HFFc6 (cell line): ENCODE results near the gene DNAJC21. TPM values are rescaled to one million over a fixed set of nuclear protein-coding genes. Genes with fewer than 3 reads are reported as not detected.
"Not testable (repeated sequence)": the region's sequence is repeated elsewhere in the genome, so short reads cannot be mapped to it uniquely, and the experiment has no call there.

Experiments used
- DNase-seq: peaks from one replicate; pipeline ENCODE4 v3.0.0-alpha.2; 2018
- H3K27ac Mint-ChIP-seq: 2 replicates; pipeline ENCODE4 v1.8.0; 2020; ENCODE audit warnings: mild to moderate bottlenecking, mixed read lengths
- H3K27me3 Mint-ChIP-seq: 2 replicates; pipeline ENCODE4 v1.8.0; 2021; ENCODE audit warnings: mild to moderate bottlenecking, moderate library complexity, mixed read lengths; ENCODE audit not compliant: insufficient read depth
- H3K36me3 Mint-ChIP-seq: 2 replicates; pipeline ENCODE4 v1.8.0; 2021; ENCODE audit warnings: low read depth, mixed read lengths
- H3K4me1 Mint-ChIP-seq: 2 replicates; pipeline ENCODE4 v1.8.0; 2020; ENCODE audit warnings: low read depth, mixed read lengths
- H3K4me3 Mint-ChIP-seq: 2 replicates; pipeline ENCODE4 v1.8.0; 2020; ENCODE audit warnings: mild to moderate bottlenecking, moderate library complexity, mixed read lengths
- H3K9me3 Mint-ChIP-seq: 2 replicates; pipeline ENCODE4 v1.8.0; 2020; ENCODE audit warnings: mild to moderate bottlenecking, mixed read lengths
- CTCF ChIP-seq: fragments of 200-600 bp; sonication (generic); IDR thresholded peaks from 2 replicates; pipeline ENCODE4 v1.5.0; 2021; ENCODE audit warnings: antibody characterized with exemption, mild to moderate bottlenecking
- total RNA-seq, 6 experiments: library from RNA; stranded (reverse); fragmentation: NEBNext Ultra II Directional; extraction: Animal tissue kit (Norgen Biotek cat#: 25700); gene quantifications; 2 replicates in 1 of 6; 3 replicates in 5 of 6; pipeline ENCODE4 v1.2.3, GENCODE V29; 2021

Gene DNAJC21
- total RNA-seq, 6 experiments from 2014 or later, result 38.2 to 46.8 (median 45.9) TPM

- no peaks in the 10 kb centered on the region for H3K9me3 Mint-ChIP-seq
- H3K36me3 Mint-ChIP-seq, result peaks cover 39% of the 10 kb centered on the region
- H3K27ac Mint-ChIP-seq, result no peak overlapping the region
- peak; percentile 68 for TF ChIP-seq CTCF
- no peak for DNase-seq
- no peak overlapping the region for H3K4me3 Mint-ChIP-seq
- peaks cover 44% of the 10 kb centered on the region for H3K4me1 Mint-ChIP-seq
- no peaks in the 10 kb centered on the region; the same call in none of the 2 replicates for H3K27me3 Mint-ChIP-seq
Observed at GRCh38 chr5:34919077-34919476, 10.3 kb upstream of the DNAJC21 start.

GRCh38 chr5:34923256-34923655, 6.1 kb upstream of the DNAJC21 start:
- Mint-ChIP-seq H3K4me1 (peaks cover 36% of the 10 kb centered on the region), H3K36me3 (peaks cover 31% of the 10 kb centered on the region), H3K27ac (peak overlapping the region; percentile 74), H3K4me3 (peak overlapping the region; percentile 71)
- not testable (repeated sequence) for DNase-seq, H3K27me3 Mint-ChIP-seq, H3K9me3 Mint-ChIP-seq

- H3K4me3 Mint-ChIP-seq, result peak overlapping the region; percentile 71
- peaks cover 38% of the 10 kb centered on the region for H3K4me1 Mint-ChIP-seq
- TF ChIP-seq CTCF, result no peak
- H3K36me3 Mint-ChIP-seq, result peaks cover 31% of the 10 kb centered on the region
- peak; percentile 89 for DNase-seq
- H3K27me3 Mint-ChIP-seq, result no peaks in the 10 kb centered on the region; the same call in 1 of the 2 replicates
- H3K27ac Mint-ChIP-seq, result peak overlapping the region; percentile 74
- no peaks in the 10 kb centered on the region for H3K9me3 Mint-ChIP-seq
Observed at GRCh38 chr5:34923694-34924461, 5.5 kb upstream of the DNAJC21 start.

GRCh38 chr5:34924462-34924765, 4.9 kb upstream of the DNAJC21 start:
- H3K9me3 Mint-ChIP-seq, result no peaks in the 10 kb centered on the region

GRCh38 chr5:34926318-34926888, 3.0 kb upstream of the DNAJC21 start:
- no peak overlapping the region for H3K27ac Mint-ChIP-seq
- peaks cover 45% of the 10 kb centered on the region for H3K4me1 Mint-ChIP-seq
- H3K27me3 Mint-ChIP-seq, result no peaks in the 10 kb centered on the region; the same call in 1 of the 2 replicates
- no peak for DNase-seq
- H3K9me3 Mint-ChIP-seq, result no peaks in the 10 kb centered on the region
- no peak for TF ChIP-seq CTCF
- no peak overlapping the region for H3K4me3 Mint-ChIP-seq
- H3K36me3 Mint-ChIP-seq, result peaks cover 34% of the 10 kb centered on the region

More at GRCh38 chr5:34924462-34924765, 4.9 kb upstream of the DNAJC21 start:
- Mint-ChIP-seq H3K27me3 (no peaks in the 10 kb centered on the region; the same call in 1 of the 2 replicates), H3K36me3 (peaks cover 31% of the 10 kb centered on the region), H3K4me1 (peaks cover 41% of the 10 kb centered on the region), H3K4me3 (no peak overlapping the region), H3K27ac (peak overlapping the region; percentile 74; the same call in 1 of the 2 replicates)
- no peak for TF ChIP-seq CTCF
- no peak for DNase-seq

GRCh38 chr5:34927785-34928184, 1.6 kb upstream of the DNAJC21 start:
- Mint-ChIP-seq H3K9me3 (no peaks in the 10 kb centered on the region), H3K4me1 (peaks cover 43% of the 10 kb centered on the region), H3K36me3 (peaks cover 33% of the 10 kb centered on the region), H3K4me3 (no peak overlapping the region), H3K27ac (no peak overlapping the region), H3K27me3 (no peaks in the 10 kb centered on the region; the same call in 1 of the 2 replicates)
- no peak for TF ChIP-seq CTCF
- DNase-seq, result no peak
